ENCODE measurements around the gene UNC45A. TPM values are rescaled to one million over a fixed set of nuclear protein-coding genes. Genes with fewer than 3 reads are reported as not detected.

UNC45A gene
- total and polyA plus RNA-seq, 4 donors: 13.9 to 31.2 (median 24.9) TPM

GRCh38 chr15:90957791-90958190 lies 22.7 kb downstream of the UNC45A start:
- no peak overlapping the region for H3K27ac ChIP-seq (ENCODE audit: low read depth in 1 of 2, low read length in 2 of 2)
- TF ChIP-seq RXRA (IDR thresholded peaks at IDR 0.05): no peak
- no peak for TF ChIP-seq REST (IDR thresholded peaks at IDR 0.05)
- no peak for TF ChIP-seq ATF3 (IDR thresholded peaks at IDR 0.05)
- TF ChIP-seq NR2F2 (IDR thresholded peaks at IDR 0.05): no peak
- DNase-seq (ENCODE audit: low spot score): no peak
- H3K4me1 ChIP-seq (ENCODE audit: control insufficient read depth in 4 of 4, insufficient read depth in 4 of 4, low read length in 3 of 4): peaks cover 7 to 24% (median 16%) of the 10 kb centered on the region in 4 donors
- no peak overlapping the region for H3K4me3 ChIP-seq (ENCODE audit: low read depth in 1 of 3, low read length in 3 of 3)
- H3K36me3 ChIP-seq (ENCODE audit: control insufficient read depth in 4 of 4, insufficient read depth in 3 of 4, low read depth in 1 of 4, low read length in 3 of 4): peaks cover 2 to 27% (median 11%) of the 10 kb centered on the region in 4 donors
- no peaks in the 10 kb centered on the region for H3K27me3 ChIP-seq (ENCODE audit: control insufficient read depth in 4 of 4, insufficient read depth in 4 of 4, low read length in 3 of 4)
- WGBS: 93% methylated on average over 6 of the region's 6 CpGs
- no peak overlapping the region for H3K9ac ChIP-seq (ENCODE audit: low read depth in 1 of 2, low read length in 2 of 2)
- H3K9me3 ChIP-seq (ENCODE audit: control insufficient read depth in 4 of 4, low read length in 3 of 4): no peaks in the 10 kb centered on the region

GRCh38 chr15:90959028-90959595 lies 24.0 kb downstream of the UNC45A start:
- TF ChIP-seq GABPA (IDR thresholded peaks at IDR 0.05 in 1 of 2, conservative IDR thresholded peaks at IDR 0.05 in 1 of 2) (no peak), EGR1 (IDR thresholded peaks at IDR 0.05; ENCODE audit: low read depth in 2 of 2) (no peak), HNF4G (IDR thresholded peaks at IDR 0.05) (no peak), FOXA2 (IDR thresholded peaks at IDR 0.05) (no peak), MAX (IDR thresholded peaks at IDR 0.05) (no peak), YY1 (IDR thresholded peaks at IDR 0.05) (no peak), HNF4A (conservative IDR thresholded peaks at IDR 0.05) (no peak), TAF1 (conservative IDR thresholded peaks at IDR 0.05) (no peak), CTCF (IDR thresholded peaks at IDR 0.05; ENCODE audit: low read depth, low read length, missing input control) (no peak), NR2F2 (IDR thresholded peaks at IDR 0.05) (no peak), RAD21 (IDR thresholded peaks at IDR 0.05) (no peak), REST (IDR thresholded peaks at IDR 0.05) (no peak), JUND (IDR thresholded peaks at IDR 0.05) (no peak), RXRA (IDR thresholded peaks at IDR 0.05) (no peak), FOXA1 (IDR thresholded peaks at IDR 0.05) (no peak), ZBTB33 (IDR thresholded peaks at IDR 0.05) (no peak), ATF3 (IDR thresholded peaks at IDR 0.05) (no peak)
- no peak overlapping the region for H3K4me3 ChIP-seq (ENCODE audit: low read depth in 1 of 3, low read length in 3 of 3)
- DNase-seq (ENCODE audit: low spot score): no peak
- WGBS: 92% methylated on average over 8 of the region's 8 CpGs
- no peak overlapping the region for H3K9ac ChIP-seq (ENCODE audit: low read depth in 1 of 2, low read length in 2 of 2)
- no peaks in the 10 kb centered on the region for H3K27me3 ChIP-seq (ENCODE audit: control insufficient read depth in 4 of 4, insufficient read depth in 4 of 4, low read length in 3 of 4)
- H3K36me3 ChIP-seq (ENCODE audit: control insufficient read depth in 4 of 4, insufficient read depth in 3 of 4, low read depth in 1 of 4, low read length in 3 of 4): peaks cover 2 to 27% (median 9%) of the 10 kb centered on the region in 4 donors
- no peaks in the 10 kb centered on the region for H3K9me3 ChIP-seq (ENCODE audit: control insufficient read depth in 4 of 4, low read length in 3 of 4)
- H3K27ac ChIP-seq (ENCODE audit: low read depth in 1 of 2, low read length in 2 of 2): no peak overlapping the region
- H3K4me1 ChIP-seq (ENCODE audit: control insufficient read depth in 4 of 4, insufficient read depth in 4 of 4, low read length in 3 of 4): peaks cover 7 to 24% (median 16%) of the 10 kb centered on the region in 4 donors
